Ascending aorta (tissue), 2 donors: Measurements from ENCODE around the gene CNTN5. TPM values are rescaled to one million over a fixed set of nuclear protein-coding genes. Genes with fewer than 3 reads are reported as not detected.

Experiments
- DNase-seq, 2 donors: peaks; one replicate each; pipeline ENCODE4 v3.0.0-alpha.2; 2019; ENCODE audit warnings: low spot score in 2 of 2
- H3K27ac ChIP-seq, 2 donors: fragments of 200-600 bp; sonication (generic); one replicate each; pipeline ENCODE4 v1.5.1; 2016 to 2017; ENCODE audit warnings: mild to moderate bottlenecking in 1 of 2
- H3K27me3 ChIP-seq: fragments of 200-600 bp; sonication (generic); one replicate; pipeline ENCODE4 v1.5.1; 2017
- H3K36me3 ChIP-seq, 2 donors: fragments of 200-600 bp; sonication (generic); one replicate each; pipeline ENCODE4 v1.5.1; 2016
- H3K4me1 ChIP-seq, 2 donors: fragments of 200-600 bp; sonication (generic); one replicate each; pipeline ENCODE4 v1.5.1; 2016 to 2017; ENCODE audit warnings: mild to moderate bottlenecking in 1 of 2
- H3K4me3 ChIP-seq, 2 donors: fragments of 200-600 bp; sonication (generic); one replicate each; pipeline ENCODE4 v1.5.1; 2016 to 2017; ENCODE audit warnings: mild to moderate bottlenecking in 1 of 2
- H3K9me3 ChIP-seq, 2 donors: fragments of 200-600 bp; sonication (generic); one replicate each; pipeline ENCODE4 v1.5.1; 2016
- CTCF ChIP-seq, 3 experiments: fragments of 200-600 bp in 2 of 3; fragments of 450-650 bp in 1 of 3; sonication (generic) in 2 of 3; IDR thresholded peaks; one replicate each; pipeline ENCODE4 v1.5.1; 2016 to 2019; ENCODE audit warnings: antibody characterized with exemption in 3 of 3, mild to moderate bottlenecking in 1 of 3, moderate library complexity in 1 of 3
- intact Hi-C: fragments of 100-400 bp; cut with DNase I; formaldehyde crosslinking; loops from one replicate; pipeline ENCODE4 v1.15.1; 2023
- total RNA-seq: library from RNA; depleted of rRNA; stranded (reverse); fragments of >200 nt; gene quantifications from one replicate; pipeline ENCODE4 v1.1.0, GENCODE V29; 2016

CNTN5 gene
- total RNA-seq, 1 donor from 2014 or later, result 3.6 TPM

GRCh38 chr11:99534812-99535211 is 514.1 kb downstream of the CNTN5 start:
- no peaks in the 10 kb centered on the region for H3K36me3 ChIP-seq
- no peak overlapping the region for H3K27ac ChIP-seq
- no peaks in the 10 kb centered on the region for H3K4me1 ChIP-seq
- no peak overlapping the region for H3K4me3 ChIP-seq
- intact Hi-C loops, result no loop called here
- H3K9me3 ChIP-seq, result no peaks in the 10 kb centered on the region
- no peaks in the 10 kb centered on the region for H3K27me3 ChIP-seq
- TF ChIP-seq CTCF (IDR thresholded peaks at IDR 0.05), result no peak
- no peak for DNase-seq

GRCh38 chr11:99535406-99535805 is 514.7 kb downstream of the CNTN5 start:
- intact Hi-C loops, result no loop called here
- Histone ChIP-seq H3K4me3 (no peak overlapping the region), H3K27me3 (no peaks in the 10 kb centered on the region), H3K27ac (no peak overlapping the region), H3K9me3 (no peaks in the 10 kb centered on the region), H3K4me1 (no peaks in the 10 kb centered on the region), H3K36me3 (no peaks in the 10 kb centered on the region)
- no peak for TF ChIP-seq CTCF (IDR thresholded peaks at IDR 0.05)
- DNase-seq, result no peak

GRCh38 chr11:99535819-99536218 is 515.1 kb downstream of the CNTN5 start:
- intact Hi-C loops, result no loop called here
- H3K27ac ChIP-seq, result no peak overlapping the region
- TF ChIP-seq CTCF (IDR thresholded peaks at IDR 0.05), result no peak
- H3K36me3 ChIP-seq, result no peaks in the 10 kb centered on the region
- DNase-seq, result no peak
- no peak overlapping the region for H3K4me3 ChIP-seq
- H3K27me3 ChIP-seq, result no peaks in the 10 kb centered on the region
- no peaks in the 10 kb centered on the region for H3K4me1 ChIP-seq
- no peaks in the 10 kb centered on the region for H3K9me3 ChIP-seq

GRCh38 chr11:99537681-99538080 is 516.9 kb downstream of the CNTN5 start:
- Histone ChIP-seq H3K4me1 (no peaks in the 10 kb centered on the region), H3K4me3 (no peak overlapping the region), H3K36me3 (no peaks in the 10 kb centered on the region), H3K27ac (no peak overlapping the region), H3K27me3 (no peaks in the 10 kb centered on the region), H3K9me3 (no peaks in the 10 kb centered on the region)
- intact Hi-C loops, result no loop called here
- no peak for DNase-seq
- no peak for TF ChIP-seq CTCF (IDR thresholded peaks at IDR 0.05)

GRCh38 chr11:99545616-99546015 is 524.9 kb downstream of the CNTN5 start:
- Histone ChIP-seq H3K27ac (no peak overlapping the region), H3K4me3 (no peak overlapping the region), H3K36me3 (no peaks in the 10 kb centered on the region), H3K4me1 (no peaks in the 10 kb centered on the region), H3K27me3 (no peaks in the 10 kb centered on the region), H3K9me3 (no peaks in the 10 kb centered on the region)
- DNase-seq, result no peak
- TF ChIP-seq CTCF (IDR thresholded peaks at IDR 0.05), result no peak
- intact Hi-C loops, result no loop called here

GRCh38 chr11:99548264-99548663 is 527.5 kb downstream of the CNTN5 start:
- H3K27me3 ChIP-seq, result no peaks in the 10 kb centered on the region
- H3K4me1 ChIP-seq, result no peaks in the 10 kb centered on the region
- no peaks in the 10 kb centered on the region for H3K9me3 ChIP-seq
- H3K36me3 ChIP-seq, result no peaks in the 10 kb centered on the region
- intact Hi-C loops, result no loop called here
- H3K4me3 ChIP-seq, result no peak overlapping the region
- H3K27ac ChIP-seq, result no peak overlapping the region
- TF ChIP-seq CTCF (IDR thresholded peaks at IDR 0.05), result no peak
- no peak for DNase-seq
